WTC11 (cell line): ENCODE data around the gene PLA2G12A. TPM values are rescaled to one million over a fixed set of nuclear protein-coding genes. Genes with fewer than 3 reads are reported as not detected.

ENCODE experiments used
- ATAC-seq: fragments of 200-7000 bp; cut with Tn5 transposase; 2 replicates; pipeline ENCODE4 v1.10.0; 2021; ENCODE audit warnings: mild to moderate bottlenecking, moderate library complexity
- CTCF ChIA-PET: fragments of 300-600 bp; sonication (Branson Sonifier 250); formaldehyde crosslinking; loops from one replicate; lab custom pipeline; 2021; ENCODE audit warnings: antibody characterized with exemption; lab: Charles Lee
- POLR2A ChIA-PET: fragments of 350-600 bp; sonication (Branson Sonifier 250); formaldehyde crosslinking; loops from one replicate; lab custom pipeline; 2021; ENCODE audit warnings: antibody characterized with exemption; lab: Charles Lee
- DNase-seq: peaks from one replicate; pipeline ENCODE4 v3.0.0; 2021; ENCODE audit warnings: low spot score
- H3K27ac Mint-ChIP-seq: 2 replicates; pipeline ENCODE4 v1.8.0; 2021; ENCODE audit warnings: mixed read lengths
- H3K27me3 Mint-ChIP-seq: 2 replicates; pipeline ENCODE4 v1.8.0; 2021; ENCODE audit warnings: low read depth, mild to moderate bottlenecking, moderate library complexity, mixed read lengths
- H3K36me3 Mint-ChIP-seq: 2 replicates; pipeline ENCODE4 v1.8.0; 2021; ENCODE audit warnings: mixed read lengths
- H3K4me1 Mint-ChIP-seq: 2 replicates; pipeline ENCODE4 v1.8.0; 2022; ENCODE audit warnings: mixed read lengths
- H3K4me3 Mint-ChIP-seq: 2 replicates; pipeline ENCODE4 v1.8.0; 2021; ENCODE audit warnings: mild to moderate bottlenecking, moderate library complexity, mixed read lengths
- H3K9me3 Mint-ChIP-seq: 2 replicates; pipeline ENCODE4 v1.8.0; 2021; ENCODE audit warnings: mixed read lengths
- AR ChIP-seq: fragments of 250-450 bp; sonication (Bioruptor Pico); IDR thresholded peaks from 2 replicates; pipeline ENCODE4 v1.9.0; 2021; ENCODE audit warnings: mild to moderate bottlenecking
- FOXP1 ChIP-seq: sonication (generic); formaldehyde crosslinking; IDR thresholded peaks from 2 replicates; pipeline ENCODE4 v1.8.0; 2022; ENCODE audit warnings: missing genetic modification reagents, mild to moderate bottlenecking, moderate library complexity, borderline replicate concordance
- JAZF1 ChIP-seq: fragments of 250-450 bp; sonication (Bioruptor Pico); IDR thresholded peaks from 2 replicates; pipeline ENCODE4 v1.9.0; 2021; ENCODE audit warnings: moderate library complexity, mild to moderate bottlenecking, inconsistent platforms
- RELA ChIP-seq: sonication (generic); formaldehyde crosslinking; IDR thresholded peaks from 2 replicates; pipeline ENCODE4 v1.8.1; 2022; ENCODE audit warnings: missing genetic modification reagents, mild to moderate bottlenecking, borderline replicate concordance
- SMAD4 ChIP-seq: sonication (generic); formaldehyde crosslinking; IDR thresholded peaks from 2 replicates; pipeline ENCODE4 v1.8.0; 2022; ENCODE audit warnings: mild to moderate bottlenecking, missing genetic modification reagents
- ZBTB21 ChIP-seq: sonication (generic); formaldehyde crosslinking; IDR thresholded peaks from 2 replicates; pipeline ENCODE4 v1.8.1; 2023; ENCODE audit warnings: mild to moderate bottlenecking, missing genetic modification reagents, borderline replicate concordance
- ZNF281 ChIP-seq: sonication (generic); formaldehyde crosslinking; IDR thresholded peaks from 2 replicates; pipeline ENCODE4 v1.8.0; 2023; ENCODE audit warnings: mild to moderate bottlenecking, missing genetic modification reagents
- ZNF396 ChIP-seq: fragments of 250-450 bp; sonication (Bioruptor Pico); IDR thresholded peaks from 2 replicates; pipeline ENCODE4 v1.8.0; 2021; ENCODE audit warnings: mild to moderate bottlenecking, moderate library complexity, borderline replicate concordance
- ZNF423 ChIP-seq: fragments of 250-450 bp; sonication (Bioruptor Pico); IDR thresholded peaks from 2 replicates; pipeline ENCODE4 v2.1.2; 2022; ENCODE audit warnings: mild to moderate bottlenecking, moderate library complexity
- total RNA-seq: library from RNA; stranded (reverse); gene quantifications from 3 replicates; pipeline ENCODE4 v1.2.3, GENCODE V29; 2021
- TF ChIP-seq, protein P1 (sequence below): fragments of 250-450 bp; sonication (Bioruptor Pico); IDR thresholded peaks from 2 replicates; pipeline ENCODE4 v2.1.2; 2022; ENCODE audit warnings: mild to moderate bottlenecking, moderate library complexity
- TF ChIP-seq, protein P2 (sequence below): sonication (generic); formaldehyde crosslinking; IDR thresholded peaks from 2 replicates; pipeline ENCODE4 v1.8.1; 2023; ENCODE audit warnings: mild to moderate bottlenecking, missing genetic modification reagents
- TF ChIP-seq, protein P3 (sequence below): sonication (generic); formaldehyde crosslinking; conservative IDR thresholded peaks from 2 replicates; pipeline ENCODE4 v1.8.1; 2023; ENCODE audit warnings: mild to moderate bottlenecking, low read depth, missing genetic modification reagents, moderate library complexity
- TF ChIP-seq, protein P4 (sequence below): fragments of 250-450 bp; sonication (Bioruptor Pico); IDR thresholded peaks from 2 replicates; pipeline ENCODE4 v1.9.0; 2021; ENCODE audit warnings: mild to moderate bottlenecking

The PLA2G12A gene
- total RNA-seq, 1 experiment from 2014 or later, result 47.3 TPM

- H3K4me1 Mint-ChIP-seq, result peaks cover 4% of the 10 kb centered on the region; the same call in 1 of the 2 replicates
Measured at GRCh38 chr4:109755656-109756055, 25.8 kb upstream of the PLA2G12A start.

More at GRCh38 chr4:109755656-109756055, 25.8 kb upstream of the PLA2G12A start:
- Mint-ChIP-seq H3K27ac (no peak overlapping the region), H3K9me3 (no peaks in the 10 kb centered on the region), H3K36me3 (no peaks in the 10 kb centered on the region), H3K4me3 (no peak overlapping the region), H3K27me3 (no peaks in the 10 kb centered on the region)
- CTCF ChIA-PET, result no interaction called here
- POLR2A ChIA-PET, result no interaction called here
- TF ChIP-seq ZNF281 (CRISPR knock-in tag), result no peak
- no peak for TF ChIP-seq FOXP1
- TF ChIP-seq AR (CRISPR knock-in tag), result no peak
- no peak for TF ChIP-seq ZBTB21
- TF ChIP-seq, protein P1, sequence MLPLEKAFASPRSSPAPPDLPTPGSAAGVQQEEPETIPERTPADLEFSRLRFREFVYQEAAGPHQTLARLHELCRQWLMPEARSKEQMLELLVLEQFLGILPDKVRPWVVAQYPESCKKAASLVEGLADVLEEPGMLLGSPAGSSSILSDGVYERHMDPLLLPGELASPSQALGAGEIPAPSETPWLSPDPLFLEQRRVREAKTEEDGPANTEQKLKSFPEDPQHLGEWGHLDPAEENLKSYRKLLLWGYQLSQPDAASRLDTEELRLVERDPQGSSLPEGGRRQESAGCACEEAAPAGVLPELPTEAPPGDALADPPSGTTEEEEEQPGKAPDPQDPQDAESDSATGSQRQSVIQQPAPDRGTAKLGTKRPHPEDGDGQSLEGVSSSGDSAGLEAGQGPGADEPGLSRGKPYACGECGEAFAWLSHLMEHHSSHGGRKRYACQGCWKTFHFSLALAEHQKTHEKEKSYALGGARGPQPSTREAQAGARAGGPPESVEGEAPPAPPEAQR (CRISPR knock-in tag), result no peak
- TF ChIP-seq, protein P2, sequence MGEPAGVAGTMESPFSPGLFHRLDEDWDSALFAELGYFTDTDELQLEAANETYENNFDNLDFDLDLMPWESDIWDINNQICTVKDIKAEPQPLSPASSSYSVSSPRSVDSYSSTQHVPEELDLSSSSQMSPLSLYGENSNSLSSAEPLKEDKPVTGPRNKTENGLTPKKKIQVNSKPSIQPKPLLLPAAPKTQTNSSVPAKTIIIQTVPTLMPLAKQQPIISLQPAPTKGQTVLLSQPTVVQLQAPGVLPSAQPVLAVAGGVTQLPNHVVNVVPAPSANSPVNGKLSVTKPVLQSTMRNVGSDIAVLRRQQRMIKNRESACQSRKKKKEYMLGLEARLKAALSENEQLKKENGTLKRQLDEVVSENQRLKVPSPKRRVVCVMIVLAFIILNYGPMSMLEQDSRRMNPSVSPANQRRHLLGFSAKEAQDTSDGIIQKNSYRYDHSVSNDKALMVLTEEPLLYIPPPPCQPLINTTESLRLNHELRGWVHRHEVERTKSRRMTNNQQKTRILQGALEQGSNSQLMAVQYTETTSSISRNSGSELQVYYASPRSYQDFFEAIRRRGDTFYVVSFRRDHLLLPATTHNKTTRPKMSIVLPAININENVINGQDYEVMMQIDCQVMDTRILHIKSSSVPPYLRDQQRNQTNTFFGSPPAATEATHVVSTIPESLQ (CRISPR knock-in tag), result no peak
- no peak for TF ChIP-seq ZNF396
- TF ChIP-seq SMAD4 (CRISPR knock-in tag), result no peak
- TF ChIP-seq, protein P3, sequence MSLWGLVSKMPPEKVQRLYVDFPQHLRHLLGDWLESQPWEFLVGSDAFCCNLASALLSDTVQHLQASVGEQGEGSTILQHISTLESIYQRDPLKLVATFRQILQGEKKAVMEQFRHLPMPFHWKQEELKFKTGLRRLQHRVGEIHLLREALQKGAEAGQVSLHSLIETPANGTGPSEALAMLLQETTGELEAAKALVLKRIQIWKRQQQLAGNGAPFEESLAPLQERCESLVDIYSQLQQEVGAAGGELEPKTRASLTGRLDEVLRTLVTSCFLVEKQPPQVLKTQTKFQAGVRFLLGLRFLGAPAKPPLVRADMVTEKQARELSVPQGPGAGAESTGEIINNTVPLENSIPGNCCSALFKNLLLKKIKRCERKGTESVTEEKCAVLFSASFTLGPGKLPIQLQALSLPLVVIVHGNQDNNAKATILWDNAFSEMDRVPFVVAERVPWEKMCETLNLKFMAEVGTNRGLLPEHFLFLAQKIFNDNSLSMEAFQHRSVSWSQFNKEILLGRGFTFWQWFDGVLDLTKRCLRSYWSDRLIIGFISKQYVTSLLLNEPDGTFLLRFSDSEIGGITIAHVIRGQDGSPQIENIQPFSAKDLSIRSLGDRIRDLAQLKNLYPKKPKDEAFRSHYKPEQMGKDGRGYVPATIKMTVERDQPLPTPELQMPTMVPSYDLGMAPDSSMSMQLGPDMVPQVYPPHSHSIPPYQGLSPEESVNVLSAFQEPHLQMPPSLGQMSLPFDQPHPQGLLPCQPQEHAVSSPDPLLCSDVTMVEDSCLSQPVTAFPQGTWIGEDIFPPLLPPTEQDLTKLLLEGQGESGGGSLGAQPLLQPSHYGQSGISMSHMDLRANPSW, result no peak
- no peak for TF ChIP-seq JAZF1 (CRISPR knock-in tag)
- TF ChIP-seq ZNF423 (CRISPR knock-in tag), result no peak
- TF ChIP-seq RELA, result no peak
- TF ChIP-seq, protein P4, sequence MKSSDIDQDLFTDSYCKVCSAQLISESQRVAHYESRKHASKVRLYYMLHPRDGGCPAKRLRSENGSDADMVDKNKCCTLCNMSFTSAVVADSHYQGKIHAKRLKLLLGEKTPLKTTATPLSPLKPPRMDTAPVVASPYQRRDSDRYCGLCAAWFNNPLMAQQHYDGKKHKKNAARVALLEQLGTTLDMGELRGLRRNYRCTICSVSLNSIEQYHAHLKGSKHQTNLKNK (CRISPR knock-in tag), result no peak
- ATAC-seq, result no peak
- no peak for DNase-seq
